Mucosa of stomach (tissue), 1 donor: ENCODE measurements around the gene MED9.
"Not testable (repeated sequence)": the region's sequence is repeated elsewhere in the genome, so short reads cannot be mapped to it uniquely, and the experiment has no call there.

Experiments
- H3K27me3 ChIP-seq: one replicate; pipeline ENCODE4 v1.7.0; 2013; ENCODE audit warnings: mild to moderate bottlenecking, low read length; ENCODE audit not compliant: control insufficient read depth, insufficient read depth
- H3K36me3 ChIP-seq: one replicate; pipeline ENCODE4 v1.7.0; 2013; ENCODE audit warnings: low read length; ENCODE audit not compliant: control insufficient read depth, insufficient read depth
- H3K4me1 ChIP-seq: one replicate; pipeline ENCODE4 v1.7.0; 2013; ENCODE audit warnings: mild to moderate bottlenecking, low read length; ENCODE audit not compliant: control insufficient read depth, insufficient read depth
- H3K4me3 ChIP-seq: one replicate; pipeline ENCODE4 v1.7.0; 2013; ENCODE audit warnings: low read length
- H3K9ac ChIP-seq: one replicate; pipeline ENCODE4 v1.7.0; 2013; ENCODE audit warnings: mild to moderate bottlenecking, low read length, moderate library complexity
- H3K9me3 ChIP-seq: one replicate; pipeline ENCODE4 v1.7.0; 2013; ENCODE audit warnings: mild to moderate bottlenecking, low read length, moderate library complexity; ENCODE audit not compliant: control insufficient read depth
- donor health status: Pancreatic carcinoma.

Gene MED9

GRCh38 chr17:17457680-17458079 lies 19.1 kb upstream of the MED9 start:
- no peaks in the 10 kb centered on the region for H3K36me3 ChIP-seq
- no peak overlapping the region for H3K9ac ChIP-seq
- H3K4me1 ChIP-seq: no peaks in the 10 kb centered on the region
- no peaks in the 10 kb centered on the region for H3K9me3 ChIP-seq
- no peak overlapping the region for H3K4me3 ChIP-seq
- no peaks in the 10 kb centered on the region for H3K27me3 ChIP-seq

- H3K36me3 ChIP-seq: no peaks in the 10 kb centered on the region
- no peak overlapping the region for H3K9ac ChIP-seq
- no peak overlapping the region for H3K4me3 ChIP-seq
- no peaks in the 10 kb centered on the region for H3K9me3 ChIP-seq
- H3K27me3 ChIP-seq: no peaks in the 10 kb centered on the region
- H3K4me1 ChIP-seq: no peaks in the 10 kb centered on the region
These were observed 16.8 kb upstream of the MED9 start for GRCh38 chr17:17460038-17460437.

- no peak overlapping the region for H3K9ac ChIP-seq
- no peaks in the 10 kb centered on the region for H3K4me1 ChIP-seq
- no peaks in the 10 kb centered on the region for H3K27me3 ChIP-seq
- H3K9me3 ChIP-seq: no peaks in the 10 kb centered on the region
- H3K4me3 ChIP-seq: no peak overlapping the region
- H3K36me3 ChIP-seq: no peaks in the 10 kb centered on the region
These were observed 14.6 kb upstream of the MED9 start for GRCh38 chr17:17462048-17462824.

- H3K9me3 ChIP-seq: no peaks in the 10 kb centered on the region
- H3K9ac ChIP-seq: no peak overlapping the region
- no peaks in the 10 kb centered on the region for H3K4me1 ChIP-seq
- H3K27me3 ChIP-seq: no peaks in the 10 kb centered on the region
- no peak overlapping the region for H3K4me3 ChIP-seq
- no peaks in the 10 kb centered on the region for H3K36me3 ChIP-seq
These were observed 13.0 kb upstream of the MED9 start for GRCh38 chr17:17463821-17464220.

- not testable (repeated sequence) for H3K4me3 ChIP-seq, H3K9me3 ChIP-seq, H3K27me3 ChIP-seq, H3K9ac ChIP-seq, H3K36me3 ChIP-seq, H3K4me1 ChIP-seq
These were observed 10.9 kb upstream of the MED9 start for GRCh38 chr17:17465878-17466277.

- H3K36me3 ChIP-seq: no peaks in the 10 kb centered on the region
- no peak overlapping the region for H3K9ac ChIP-seq
- peaks cover 11% of the 10 kb centered on the region for H3K27me3 ChIP-seq
- no peak overlapping the region for H3K4me3 ChIP-seq
- no peaks in the 10 kb centered on the region for H3K9me3 ChIP-seq
- no peaks in the 10 kb centered on the region for H3K4me1 ChIP-seq
These were observed 10.3 kb upstream of the MED9 start for GRCh38 chr17:17466511-17466910.

GRCh38 chr17:17467016-17467415 lies 9.8 kb upstream of the MED9 start:
- no peaks in the 10 kb centered on the region for H3K9me3 ChIP-seq
- no peaks in the 10 kb centered on the region for H3K36me3 ChIP-seq
- H3K27me3 ChIP-seq: peaks cover 11% of the 10 kb centered on the region
- H3K4me1 ChIP-seq: no peaks in the 10 kb centered on the region
- no peak overlapping the region for H3K9ac ChIP-seq
- H3K4me3 ChIP-seq: no peak overlapping the region

- Histone ChIP-seq H3K27me3 (peaks cover 11% of the 10 kb centered on the region), H3K9ac (no peak overlapping the region), H3K9me3 (no peaks in the 10 kb centered on the region), H3K36me3 (no peaks in the 10 kb centered on the region), H3K4me1 (no peaks in the 10 kb centered on the region), H3K4me3 (no peak overlapping the region)
These were observed 9.1 kb upstream of the MED9 start for GRCh38 chr17:17467720-17468119.

- H3K4me3 ChIP-seq: no peak overlapping the region
- no peaks in the 10 kb centered on the region for H3K36me3 ChIP-seq
- H3K9ac ChIP-seq: no peak overlapping the region
- no peaks in the 10 kb centered on the region for H3K9me3 ChIP-seq
- peaks cover 11% of the 10 kb centered on the region for H3K27me3 ChIP-seq
- no peaks in the 10 kb centered on the region for H3K4me1 ChIP-seq
These were observed 8.4 kb upstream of the MED9 start for GRCh38 chr17:17468217-17469010.

- H3K9ac ChIP-seq: no peak overlapping the region
- no peak overlapping the region for H3K4me3 ChIP-seq
- peaks cover 11% of the 10 kb centered on the region for H3K27me3 ChIP-seq
- no peaks in the 10 kb centered on the region for H3K4me1 ChIP-seq
- no peaks in the 10 kb centered on the region for H3K9me3 ChIP-seq
- no peaks in the 10 kb centered on the region for H3K36me3 ChIP-seq
These were observed 7.4 kb upstream of the MED9 start for GRCh38 chr17:17469358-17469757.

GRCh38 chr17:17469996-17470395 lies 6.8 kb upstream of the MED9 start:
- Histone ChIP-seq H3K4me3 (no peak overlapping the region), H3K36me3 (no peaks in the 10 kb centered on the region), H3K4me1 (no peaks in the 10 kb centered on the region), H3K27me3 (peaks cover 11% of the 10 kb centered on the region), H3K9me3 (no peaks in the 10 kb centered on the region), H3K9ac (no peak overlapping the region)

- Histone ChIP-seq H3K9ac (no peak overlapping the region), H3K27me3 (peaks cover 11% of the 10 kb centered on the region), H3K4me3 (no peak overlapping the region), H3K9me3 (no peaks in the 10 kb centered on the region), H3K4me1 (peaks cover 2% of the 10 kb centered on the region), H3K36me3 (no peaks in the 10 kb centered on the region)
These were observed 4.4 kb upstream of the MED9 start for GRCh38 chr17:17472333-17472920.
